DOHH2 (cell line): ENCODE data around the gene HCFC1R1.

Experiments
- H3F3A ChIP-seq: fragments of 200-600 bp; sonication (generic), shearing (Covaris generic); 2 replicates; pipeline ENCODE4 v1.6.0; 2016; ENCODE audit warnings: antibody characterized with exemption, mild to moderate bottlenecking; ENCODE audit not compliant: control insufficient read depth, insufficient read depth
- H3K27ac ChIP-seq: fragments of 200-600 bp; sonication (generic); 2 replicates; pipeline ENCODE4 v1.5.1; 2014; ENCODE audit warnings: low read depth, mild to moderate bottlenecking, low read length, moderate library complexity
- H3K27me3 ChIP-seq: fragments of 200-600 bp; sonication (generic); 2 replicates; pipeline ENCODE4 v1.6.1; 2014; ENCODE audit warnings: mild to moderate bottlenecking, low read length, mixed read lengths; ENCODE audit not compliant: control insufficient read depth
- H3K36me3 ChIP-seq: fragments of 200-600 bp; sonication (generic); 2 replicates; pipeline ENCODE4 v1.6.1; 2014; ENCODE audit warnings: mild to moderate bottlenecking, low read length, moderate library complexity, mixed read lengths; ENCODE audit not compliant: control insufficient read depth
- H3K4me1 ChIP-seq: fragments of 200-600 bp; sonication (generic); 2 replicates; pipeline ENCODE4 v1.6.1; 2014; ENCODE audit warnings: mild to moderate bottlenecking, low read length, mixed read lengths; ENCODE audit not compliant: control insufficient read depth
- H3K4me2 ChIP-seq: fragments of 200-600 bp; sonication (generic); 2 replicates; pipeline ENCODE4 v1.6.0; 2014; ENCODE audit warnings: mild to moderate bottlenecking, low read length, moderate library complexity
- H3K4me3 ChIP-seq: fragments of 200-600 bp; sonication (generic); 2 replicates; pipeline ENCODE4 v1.5.1; 2014; ENCODE audit warnings: mild to moderate bottlenecking, low read length, mixed read lengths
- H3K79me2 ChIP-seq: fragments of 200-600 bp; sonication (generic); 2 replicates; pipeline ENCODE4 v1.6.1; 2014; ENCODE audit warnings: mild to moderate bottlenecking, low read length, mixed read lengths; ENCODE audit not compliant: control insufficient read depth
- H3K9me2 ChIP-seq: fragments of 200-600 bp; sonication (generic); replicated peaks from 2 replicates; pipeline ENCODE4 v1.6.1; 2014; ENCODE audit warnings: mild to moderate bottlenecking, low read length, mixed read lengths; ENCODE audit not compliant: control insufficient read depth
- H3K9me3 ChIP-seq: fragments of 200-600 bp; sonication (generic); 2 replicates; pipeline ENCODE4 v1.6.1; 2014; ENCODE audit warnings: antibody characterized with exemption, low read length, mixed read lengths; ENCODE audit not compliant: control insufficient read depth, insufficient read depth
- H4K20me1 ChIP-seq: fragments of 200-600 bp; sonication (generic); 2 replicates; pipeline ENCODE4 v1.6.0; 2014; ENCODE audit warnings: low read depth, mild to moderate bottlenecking, antibody characterized with exemption, low read length, moderate library complexity; ENCODE audit not compliant: control insufficient read depth, insufficient read depth
- CTCF ChIP-seq: fragments of 200-600 bp; sonication (generic); IDR thresholded peaks from one replicate; pipeline ENCODE4 v1.5.1; 2014; ENCODE audit warnings: antibody characterized with exemption, mild to moderate bottlenecking, low read depth, low read length; ENCODE audit not compliant: poor library complexity, severe bottlenecking
- EZH2phosphoT487 ChIP-seq: fragments of 200-600 bp; sonication (generic); IDR thresholded peaks from 2 replicates; pipeline ENCODE4 v1.6.1; 2017; ENCODE audit warnings: borderline replicate concordance, mild to moderate bottlenecking, antibody characterized with exemption, low read length, moderate library complexity, mixed read lengths

The HCFC1R1 gene

GRCh38 chr16:3017344-3017743, 6.4 kb downstream of the HCFC1R1 start:
- Histone ChIP-seq H3K4me3 (no peak overlapping the region), H3F3A (peaks cover 9% of the 10 kb centered on the region; the same call in 1 of the 2 replicates), H3K27me3 (no peaks in the 10 kb centered on the region; the same call in 1 of the 2 replicates), H3K27ac (no peak overlapping the region), H3K9me3 (no peaks in the 10 kb centered on the region), H3K9me2 (no peaks in the 10 kb centered on the region), H3K4me2 (no peak overlapping the region), H3K4me1 (peaks cover 23% of the 10 kb centered on the region), H3K79me2 (no peaks in the 10 kb centered on the region), H3K36me3 (no peaks in the 10 kb centered on the region), H4K20me1 (no peaks in the 10 kb centered on the region)
- TF ChIP-seq CTCF (no peak), EZH2phosphoT487 (no peak)

- Histone ChIP-seq H3K27ac (no peak overlapping the region), H3K36me3 (no peaks in the 10 kb centered on the region), H3K9me2 (no peaks in the 10 kb centered on the region), H3K27me3 (peaks cover 8% of the 10 kb centered on the region), H3K9me3 (no peaks in the 10 kb centered on the region), H3K79me2 (no peaks in the 10 kb centered on the region), H3F3A (no peaks in the 10 kb centered on the region), H3K4me3 (no peak overlapping the region), H4K20me1 (no peaks in the 10 kb centered on the region), H3K4me1 (peaks cover 11% of the 10 kb centered on the region), H3K4me2 (no peak overlapping the region)
- TF ChIP-seq CTCF (no peak), EZH2phosphoT487 (no peak)
Measured at GRCh38 chr16:3015865-3016521, 7.7 kb downstream of the HCFC1R1 start.

GRCh38 chr16:3014971-3015370, 8.8 kb downstream of the HCFC1R1 start:
- peaks cover 3% of the 10 kb centered on the region; the same call in 1 of the 2 replicates for H3K4me1 ChIP-seq
- peaks cover 11% of the 10 kb centered on the region for H3K27me3 ChIP-seq
- no peaks in the 10 kb centered on the region for H3K36me3 ChIP-seq
- no peaks in the 10 kb centered on the region for H3K9me3 ChIP-seq
- H3K9me2 ChIP-seq = no peaks in the 10 kb centered on the region
- H3K79me2 ChIP-seq = no peaks in the 10 kb centered on the region
- no peak overlapping the region for H3K4me2 ChIP-seq
- H3K27ac ChIP-seq = no peak overlapping the region
- no peak overlapping the region for H3K4me3 ChIP-seq
- TF ChIP-seq CTCF = no peak
- no peak for TF ChIP-seq EZH2phosphoT487
- no peaks in the 10 kb centered on the region for H4K20me1 ChIP-seq
- no peaks in the 10 kb centered on the region for H3F3A ChIP-seq
